ENCODE measurements around the gene FBXO46. TPM values are rescaled to one million over a fixed set of nuclear protein-coding genes. Genes with fewer than 3 reads are reported as not detected.
A peak's percentile ranks its signal among the peaks of the same experiment; 100 is the strongest.
"Not testable (repeated sequence)": the region's sequence is repeated elsewhere in the genome, so short reads cannot be mapped to it uniquely, and the experiment has no call there.

FBXO46 gene
- total RNA-seq, 1 donor from 2014 or later: 30.3 TPM

DNA sequence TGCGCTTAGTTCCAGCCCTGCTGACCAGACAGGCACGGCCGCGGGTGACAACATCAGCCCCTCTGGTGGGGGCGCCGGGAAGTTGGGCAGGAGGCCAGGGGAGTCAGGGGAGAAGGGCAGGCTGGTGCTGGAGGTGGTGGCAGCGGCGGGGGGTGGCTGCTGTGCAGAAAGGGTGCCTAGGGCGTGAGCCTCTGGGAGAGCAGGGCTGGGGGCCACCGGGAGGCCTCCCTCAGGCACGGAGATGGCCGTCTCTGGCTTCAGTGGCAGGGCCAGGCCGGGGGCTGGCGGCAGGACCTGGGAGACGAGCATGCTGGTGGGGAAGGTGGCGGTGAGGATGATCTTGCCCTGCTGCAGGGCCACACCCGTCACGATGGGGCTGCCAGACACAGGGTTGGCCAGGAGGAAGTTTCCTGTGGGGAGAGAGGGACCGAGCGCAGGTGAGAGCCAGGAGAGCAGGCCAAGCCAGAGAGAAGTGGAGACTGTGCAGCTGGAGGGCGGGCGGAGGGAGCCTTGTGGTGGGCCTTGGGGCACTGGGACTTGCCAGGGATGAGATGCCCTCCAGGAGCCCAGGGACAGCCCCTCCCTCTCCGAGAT is 35.1 kb upstream of the FBXO46 start:
- no peak for ATAC-seq

- ATAC-seq: no peak
These were observed 34.4 kb upstream of the FBXO46 start for GRCh38 chr19:45764945-45765701.

- ATAC-seq: no peak
These were observed 33.8 kb upstream of the FBXO46 start for GRCh38 chr19:45764475-45764874.

DNA sequence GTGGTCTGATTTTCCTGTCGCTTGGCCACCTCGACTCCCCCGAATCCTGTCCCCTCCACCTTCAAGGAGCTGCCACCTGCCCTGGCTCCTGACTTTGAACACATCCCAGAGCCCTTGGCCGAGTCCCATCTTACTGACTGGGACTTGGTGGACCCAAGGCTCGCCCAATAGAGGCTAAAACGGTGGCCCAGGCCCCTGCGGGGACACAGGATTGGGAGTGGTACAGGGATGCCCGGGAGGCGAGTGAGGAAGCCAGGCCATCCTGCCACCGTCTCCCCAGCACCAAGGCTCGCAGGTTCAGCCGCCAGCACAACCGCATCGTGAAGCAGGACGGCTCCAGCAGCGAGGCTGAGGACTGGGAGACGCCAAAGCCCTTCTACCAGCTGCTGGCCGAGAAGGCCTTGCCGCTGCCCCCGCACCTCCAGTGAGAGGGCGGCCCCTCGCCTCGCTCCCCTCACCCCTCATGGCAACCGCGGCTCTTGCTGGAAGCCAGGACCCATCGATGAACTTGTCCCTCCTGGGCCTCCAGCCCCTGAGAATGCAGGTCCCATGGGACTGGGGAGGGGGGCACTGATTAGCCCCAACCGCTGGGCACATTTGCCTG is 33.1 kb upstream of the FBXO46 start:
- ATAC-seq: no peak

DNA sequence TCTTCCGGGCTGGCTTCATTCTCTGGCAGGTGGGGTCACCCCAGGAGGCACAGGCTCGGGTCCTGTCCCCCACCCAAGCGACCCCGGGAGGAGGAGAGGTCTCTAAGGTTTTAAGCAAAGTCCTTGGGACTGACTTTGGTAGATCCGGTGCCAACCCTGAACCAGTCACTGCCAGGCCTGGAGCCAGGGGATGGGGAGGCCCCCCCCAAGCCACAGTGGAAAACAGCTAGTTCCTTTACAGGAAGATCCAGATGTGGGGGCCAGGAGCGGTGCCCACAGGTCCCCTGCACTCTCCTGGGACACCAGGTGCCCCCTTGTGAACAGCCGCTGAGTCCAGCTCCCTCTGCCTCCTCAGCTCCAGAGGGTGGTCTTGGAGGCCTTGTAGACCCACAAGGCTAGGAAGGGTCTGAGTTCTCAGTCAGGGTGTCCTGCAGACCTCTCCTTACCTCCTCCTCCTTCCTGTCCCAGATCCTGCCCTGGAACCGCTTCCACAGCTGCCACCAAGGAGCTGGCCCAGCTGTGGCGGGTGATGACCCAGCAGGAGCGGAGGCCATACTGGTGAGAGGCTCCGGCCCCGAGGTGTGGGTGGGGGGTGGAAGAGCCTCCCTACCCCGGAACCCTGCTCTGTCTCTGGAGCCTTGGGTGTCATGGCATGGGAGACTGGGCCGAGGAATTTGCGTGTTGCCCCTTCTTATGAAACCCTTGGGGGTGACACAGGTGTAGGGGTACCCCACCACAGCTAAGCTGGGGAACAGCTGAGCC is 32.4 kb upstream of the FBXO46 start:
- ATAC-seq: no peak

DNA sequence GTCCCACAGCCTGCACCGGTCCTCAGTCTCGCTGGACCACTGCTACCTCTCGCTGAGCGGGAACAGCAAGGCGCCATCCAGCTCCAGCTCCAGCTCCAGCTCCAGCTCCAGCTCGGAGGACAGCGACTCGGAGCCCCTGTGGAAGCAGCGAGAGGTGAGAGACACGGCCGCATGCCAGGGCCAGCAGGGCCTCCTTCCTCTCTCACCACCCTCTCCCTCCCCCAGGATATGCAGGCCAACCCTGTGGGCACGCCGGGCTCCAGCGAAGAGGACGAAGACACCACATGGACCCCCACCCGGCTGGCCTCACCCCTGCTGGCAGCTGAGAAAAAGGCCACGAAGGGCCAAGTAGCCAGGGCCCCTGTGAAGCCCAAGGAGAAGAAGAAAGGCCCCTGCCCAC is 31.0 kb upstream of the FBXO46 start:
- ATAC-seq: no peak

GRCh38 chr19:45758921-45759320 is 28.2 kb upstream of the FBXO46 start:
- no peak for ATAC-seq

DNA sequence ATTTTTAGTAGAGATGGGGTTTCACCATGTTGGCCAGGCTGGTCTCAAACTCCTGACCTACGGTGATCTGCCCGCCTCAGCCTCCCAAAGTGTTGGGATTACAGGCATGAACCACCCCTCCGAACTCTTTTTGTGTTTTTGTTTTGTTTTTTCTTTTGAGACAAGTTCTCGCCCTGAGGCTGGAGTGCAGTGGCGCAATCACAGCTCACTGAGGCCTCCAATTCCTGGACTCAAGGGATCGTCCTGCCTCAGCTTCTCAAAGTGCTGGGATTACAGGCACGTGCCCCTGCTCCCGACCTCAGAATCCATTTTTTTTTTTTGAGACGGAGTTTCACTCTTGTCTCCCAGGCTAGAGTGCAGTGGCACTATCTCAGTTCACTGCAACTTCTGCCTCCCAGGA is 27.0 kb upstream of the FBXO46 start:
- ATAC-seq: no peak

DNA sequence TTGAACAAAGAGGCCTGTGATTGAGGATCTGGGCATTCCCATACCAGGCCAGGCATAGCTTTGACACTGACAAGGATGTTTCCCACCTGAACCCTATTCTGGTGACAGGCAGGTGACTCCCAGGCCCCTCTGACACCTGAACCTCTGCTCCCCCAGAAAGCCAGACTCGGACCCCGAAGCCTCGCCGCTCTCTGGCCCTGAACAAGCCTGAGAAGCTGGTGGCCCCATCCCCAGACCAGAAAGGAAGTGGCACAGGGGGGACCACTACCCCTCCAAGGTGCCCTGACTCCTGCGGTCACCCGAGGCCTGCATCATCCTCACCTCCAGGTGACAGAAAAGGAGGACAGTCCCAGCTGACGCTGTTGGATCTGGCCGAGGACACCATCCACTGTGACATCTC is 23.6 kb upstream of the FBXO46 start:
- no peak for ATAC-seq

- no peak for ATAC-seq
These were observed 22.9 kb upstream of the FBXO46 start for GRCh38 chr19:45753548-45753947.

DNA sequence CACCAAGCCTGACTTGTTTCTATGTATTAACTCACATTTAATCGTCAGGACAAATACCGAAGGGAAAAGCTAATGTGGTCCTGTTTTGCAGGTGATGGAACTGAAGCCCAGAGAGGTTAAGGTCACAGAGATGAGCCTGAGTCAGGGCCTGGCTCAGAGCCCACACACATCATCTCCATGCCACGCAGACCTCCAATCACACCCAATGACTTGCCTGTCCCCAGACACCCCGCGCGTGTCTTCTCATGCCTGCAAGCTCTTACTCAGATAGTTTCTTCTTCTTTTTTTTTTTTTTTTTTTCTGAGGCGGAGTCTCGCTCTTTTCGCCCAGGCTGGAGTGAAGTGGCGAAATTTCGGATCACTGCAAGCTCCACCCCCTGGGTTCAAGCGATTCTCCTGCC is 21.9 kb upstream of the FBXO46 start:
- ATAC-seq: peak; percentile 93

DNA sequence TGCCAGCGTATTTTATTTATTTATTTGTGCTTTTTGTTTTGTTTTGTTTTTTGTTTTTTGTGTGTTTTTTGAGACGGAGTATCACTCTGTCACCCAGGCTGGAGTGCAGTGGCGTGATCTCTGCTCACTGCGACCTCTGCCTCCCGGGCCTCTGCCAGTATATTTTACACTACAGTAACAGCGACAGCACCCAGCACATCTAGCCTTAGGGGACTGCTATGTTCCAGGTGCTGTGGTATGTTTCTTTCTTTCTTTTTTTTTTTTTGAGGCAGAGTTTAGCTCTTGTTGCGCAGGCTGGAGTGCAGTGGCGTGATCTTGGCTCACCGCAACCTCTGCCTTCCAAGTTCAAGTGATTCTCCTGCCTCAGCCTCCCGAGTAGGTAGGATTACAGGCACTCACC is 20.8 kb upstream of the FBXO46 start:
- ATAC-seq: not testable (repeated sequence)

- ATAC-seq: no peak
These were observed 16.8 kb upstream of the FBXO46 start for GRCh38 chr19:45747513-45747912.

DNA sequence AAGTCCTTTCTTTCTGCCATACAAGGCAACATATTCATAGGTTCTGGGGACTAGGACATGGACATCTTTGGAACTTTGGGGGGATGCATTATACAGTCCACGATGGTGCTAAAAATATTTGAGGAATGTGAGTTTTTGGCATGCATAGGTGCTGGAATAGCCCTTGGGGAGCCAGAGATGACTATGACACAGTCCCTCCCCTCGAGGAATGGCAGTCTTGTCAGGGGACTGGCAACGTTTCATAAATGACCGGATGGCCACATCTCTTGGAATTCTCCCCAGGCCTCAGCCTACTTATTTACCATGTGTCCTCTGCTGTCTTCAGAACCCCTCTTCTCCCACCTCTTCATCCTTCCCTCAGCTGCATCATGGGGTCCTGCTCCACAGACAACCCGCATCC is 16.2 kb upstream of the FBXO46 start:
- no peak for ATAC-seq

- no peak for ATAC-seq
These were observed 14.9 kb upstream of the FBXO46 start for GRCh38 chr19:45745606-45746005.

- no peak for ATAC-seq
These were observed 12.3 kb upstream of the FBXO46 start for GRCh38 chr19:45742969-45743368.

DNA sequence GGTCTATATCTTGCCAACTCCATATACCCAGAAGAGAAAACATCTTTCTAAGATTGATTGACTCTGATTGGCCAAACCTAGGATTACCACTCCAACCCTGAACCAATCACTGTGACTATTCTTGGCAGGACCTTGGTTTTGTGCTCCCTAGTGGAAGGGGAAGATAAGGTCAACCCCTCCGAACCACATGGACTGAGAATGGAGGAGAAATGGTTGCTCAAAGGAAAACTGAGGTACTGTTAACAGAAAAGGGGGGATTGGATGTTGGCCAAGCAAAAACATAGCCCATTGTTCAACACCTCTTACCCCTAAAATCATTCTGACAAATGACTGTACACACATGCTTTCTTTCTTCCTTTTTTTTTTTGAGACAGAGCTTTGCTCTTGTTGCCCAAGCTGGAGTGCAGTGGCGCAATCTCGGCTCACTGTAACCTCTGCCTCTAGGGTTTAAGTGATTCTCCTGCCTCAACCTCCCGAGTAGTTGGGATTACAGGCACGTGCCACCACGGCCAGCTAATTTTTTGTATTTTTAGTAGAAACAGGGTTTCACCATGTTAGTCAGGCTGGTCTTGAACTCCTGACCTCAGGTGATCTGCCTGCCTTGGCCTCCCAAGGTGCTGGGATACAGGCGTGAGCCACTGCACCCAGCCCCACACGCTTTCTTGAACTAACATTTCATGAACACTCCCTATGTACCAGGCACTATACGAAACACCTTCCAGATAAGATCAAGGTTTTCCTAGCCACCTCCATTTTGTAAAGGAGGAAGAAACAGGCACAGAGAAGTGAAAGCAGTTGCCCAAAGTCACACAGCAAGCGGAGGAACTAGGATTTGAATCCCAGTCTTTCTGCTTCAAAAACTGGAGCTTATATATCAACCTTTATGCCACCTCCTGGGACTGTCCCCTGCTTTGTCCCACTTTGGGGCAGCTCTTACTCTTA is 9.1 kb upstream of the FBXO46 start:
- ATAC-seq: no peak

- ATAC-seq: no peak
These were observed 2.6 kb upstream of the FBXO46 start, which contains the start of gene MEIOSIN for GRCh38 chr19:45733160-45733810. TSS of gene MEIOSIN (plus strand) at chr19:45733439. CDS start at chr19:45735377, 1,938 bp downstream.

GRCh38 chr19:45729800-45730290 is 851 bp downstream of the FBXO46 start:
- ATAC-seq: peak; percentile 66

DNA sequence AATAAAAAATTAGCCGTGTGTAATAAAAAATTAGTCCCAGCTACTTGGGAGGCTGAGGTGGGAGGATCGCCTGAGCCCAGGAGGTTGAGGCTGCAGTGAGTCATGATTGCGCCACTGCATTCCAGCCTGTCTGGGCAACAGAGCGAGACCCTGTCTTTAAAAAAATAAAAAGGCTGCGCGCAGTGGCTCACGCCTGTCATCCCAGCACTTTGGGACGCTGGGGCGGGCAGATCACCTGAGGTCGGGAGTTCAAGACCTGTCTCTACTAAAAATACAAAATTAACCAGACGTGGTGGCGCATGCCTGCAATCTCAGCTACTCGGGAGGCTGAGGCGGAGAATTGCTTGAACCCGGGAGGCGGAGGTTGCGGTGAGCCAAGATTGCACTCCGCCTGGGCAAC is 2.0 kb downstream of the FBXO46 start:
- not testable (repeated sequence) for ATAC-seq

- not testable (repeated sequence) for ATAC-seq
These were observed 10.6 kb downstream of the FBXO46 start for GRCh38 chr19:45720065-45720464.

Data from esophagus mucosa (tissue), 1 donor.